Frontal cortex (tissue), 4 donors: ENCODE results near the gene FDXR. TPM values are rescaled to one million over a fixed set of nuclear protein-coding genes. Genes with fewer than 3 reads are reported as not detected.
A peak's percentile ranks its signal among the peaks of the same experiment; 100 is the strongest.

Experiments
- DNase-seq, 2 donors: peaks; one replicate each; pipeline ENCODE4 v3.0.0; 2012; ENCODE audit warnings: low spot score in 2 of 2
- FAIRE-seq: peaks from 2 replicates; lab custom pipeline; 2012; peaks lifted over from hg19 to GRCh38; lab: Jason Lieb, UNC
- total RNA-seq: library from RNA; depleted of rRNA; stranded (reverse); fragments of >200 nt; gene quantifications from one replicate; pipeline ENCODE4 v1.2.3, GENCODE V29; 2014
- donor health status: control.
- donor health status: control.
- donor health status: control.

Gene FDXR
- total RNA-seq, 1 donor from 2014 or later: 2.4 TPM

- DNase-seq (no peak), FAIRE-seq (no peak)
Measured at GRCh38 chr17:74901353-74902135, 28.8 kb upstream of the FDXR start.

GRCh38 chr17:74900208-74900607 is 27.4 kb upstream of the FDXR start:
- FAIRE-seq: no peak
- no peak for DNase-seq

- no peak for DNase-seq
- no peak for FAIRE-seq
Measured at GRCh38 chr17:74898376-74898946, 25.7 kb upstream of the FDXR start.

- FAIRE-seq: no peak
- DNase-seq: no peak
Measured at GRCh38 chr17:74893936-74894671, 21.3 kb upstream of the FDXR start.

DNA sequence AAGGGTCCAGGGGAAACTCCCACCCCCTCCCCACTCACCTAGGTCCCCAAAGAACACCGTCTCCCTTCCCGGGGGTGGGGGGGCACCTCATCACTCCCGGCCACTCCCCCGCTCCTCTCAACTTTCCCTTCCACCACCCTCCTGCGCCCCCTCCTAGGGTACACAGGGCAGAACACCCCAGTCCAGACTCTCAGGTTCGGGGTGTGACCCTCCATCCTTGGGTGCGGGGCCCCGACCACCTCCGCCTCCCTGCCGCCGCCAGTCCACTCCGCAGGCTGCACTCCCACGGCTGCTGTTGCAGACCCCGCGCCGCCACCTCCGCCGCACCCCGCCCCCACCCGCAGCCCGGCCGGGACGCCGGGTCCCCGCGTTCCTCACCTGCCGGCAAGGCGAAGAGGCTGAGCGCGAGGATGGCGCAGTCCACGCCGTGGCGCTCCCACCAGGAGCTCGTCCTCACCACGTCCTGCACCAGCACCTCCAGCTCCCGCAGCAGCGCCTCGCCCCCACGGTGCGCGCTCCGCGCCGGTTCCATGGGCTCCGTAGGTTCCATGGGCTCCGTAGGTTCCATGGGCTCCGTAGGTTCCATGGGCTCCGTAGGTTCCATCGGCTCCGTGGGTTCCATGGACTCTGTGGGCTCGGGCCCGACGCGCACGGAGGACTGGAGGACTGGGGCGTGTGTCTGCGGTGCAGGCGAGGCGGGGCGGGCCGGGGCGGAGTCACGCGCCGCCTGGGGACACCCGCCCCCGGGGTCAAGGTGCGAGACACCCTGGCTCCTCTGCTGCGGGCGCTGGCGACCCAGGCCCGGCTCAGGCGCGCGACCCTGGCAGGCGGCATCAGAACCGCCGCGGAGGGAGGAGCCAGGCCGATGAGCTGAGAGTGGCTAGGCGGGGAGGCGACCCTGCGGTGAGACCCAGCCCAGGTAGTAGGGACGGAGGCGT is 20.4 kb upstream of the FDXR start, which contains the start of gene FADS6:
FADS6 (minus strand) TSS at position 660 of the 938 bp plus-strand sequence; CDS start at position 622, 38 bp downstream.
- peak in 1 of 2 donors; percentile 64 for DNase-seq
- FAIRE-seq: no peak

GRCh38 chr17:74892013-74892841 is 19.4 kb upstream of the FDXR start:
- FAIRE-seq: no peak
- DNase-seq: no peak

DNA sequence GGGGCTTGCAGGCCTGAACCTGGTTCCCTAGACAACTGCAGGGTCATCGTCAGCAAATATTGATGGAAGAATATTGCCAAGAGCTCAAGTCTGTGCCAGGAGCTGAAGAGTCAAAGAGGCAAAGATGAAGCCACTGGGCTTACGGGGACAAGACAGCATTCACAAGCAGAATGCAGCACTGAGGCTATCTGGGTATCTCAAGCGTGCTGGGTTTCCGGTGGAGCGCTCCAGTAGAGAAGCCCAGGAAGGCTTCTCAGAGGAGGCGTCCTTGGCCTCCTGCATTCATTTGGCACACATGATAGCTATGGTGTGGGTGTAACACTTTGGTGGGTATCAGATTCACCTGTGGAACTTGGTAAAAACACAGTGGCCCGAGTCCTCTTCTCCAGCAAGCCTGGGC is 17.8 kb upstream of the FDXR start:
- no peak for FAIRE-seq

DNA sequence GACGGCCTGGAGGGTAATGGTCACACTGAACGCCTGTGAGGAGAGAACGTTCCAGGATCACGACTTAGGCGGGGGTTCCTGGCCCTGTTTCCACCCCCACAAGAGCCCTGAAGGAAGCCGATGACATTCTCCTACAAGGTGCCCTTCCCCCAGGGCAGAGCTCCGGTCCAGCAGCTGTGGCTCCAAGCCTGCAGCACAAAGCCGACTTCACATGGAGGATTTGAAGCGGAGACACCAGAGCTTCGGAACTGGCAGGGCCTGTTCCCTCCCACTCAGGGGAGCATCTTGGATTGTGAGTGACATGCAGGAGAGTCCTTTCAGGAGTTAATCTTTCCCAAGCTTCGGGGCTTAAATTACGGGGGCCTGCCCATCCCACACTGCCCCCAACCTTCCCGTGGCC is 15.7 kb upstream of the FDXR start:
- DNase-seq (no peak), FAIRE-seq (no peak)

More for the DNA sequence above, 17.8 kb upstream of the FDXR start:
- no peak for DNase-seq

DNA sequence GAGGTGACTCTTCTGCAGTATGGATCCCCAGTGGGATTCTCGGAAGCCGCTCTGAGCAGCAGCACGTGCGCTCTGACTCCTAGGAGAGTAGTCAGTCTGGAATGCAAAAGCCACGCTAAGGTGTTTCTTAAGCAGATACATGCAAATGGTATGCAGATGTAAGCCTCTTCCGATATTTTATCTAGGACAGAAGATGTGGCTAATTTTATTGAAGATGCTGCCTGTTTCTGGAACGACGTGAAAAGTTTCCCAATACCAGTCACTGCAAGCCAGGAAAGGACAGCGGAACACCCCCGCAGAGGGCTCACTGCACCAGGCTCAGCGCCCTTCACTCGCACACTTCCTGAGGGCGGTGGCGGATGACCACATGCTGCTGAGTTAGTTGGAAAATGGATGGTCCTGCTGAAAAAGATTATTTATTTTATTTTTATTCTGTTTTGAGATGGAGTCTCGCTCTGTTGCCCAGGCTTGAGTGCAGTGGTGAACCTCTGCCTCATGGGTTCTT is 10.5 kb upstream of the FDXR start:
- FAIRE-seq: no peak

GRCh38 chr17:74882517-74883240 is 9.9 kb upstream of the FDXR start:
- DNase-seq: no peak

More for the DNA sequence above, 10.5 kb upstream of the FDXR start:
- DNase-seq: no peak

DNA sequence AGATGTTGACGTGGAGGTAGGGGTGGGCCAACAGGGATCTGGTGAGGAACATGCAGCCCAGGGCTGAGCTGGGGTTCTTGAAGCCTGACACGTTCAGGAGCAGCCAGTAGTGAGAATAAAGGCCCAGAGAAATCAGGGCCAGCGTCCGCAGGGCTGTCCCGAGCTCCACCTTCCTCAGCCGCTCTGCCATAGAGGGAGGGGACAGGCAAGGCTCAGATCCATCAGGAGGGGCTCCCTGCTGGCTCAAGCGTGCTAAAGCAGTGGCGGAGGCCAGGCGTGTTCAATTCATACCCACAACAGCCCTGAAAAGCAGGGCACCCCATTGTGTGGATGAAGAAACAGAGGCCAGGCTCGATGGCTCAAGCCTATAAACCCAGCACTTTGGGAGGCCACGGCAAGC is 8.3 kb upstream of the FDXR start:
- DNase-seq: no peak
- no peak for FAIRE-seq

More at GRCh38 chr17:74882517-74883240, 9.9 kb upstream of the FDXR start:
- no peak for FAIRE-seq

- no peak for DNase-seq
- FAIRE-seq: no peak
Measured at GRCh38 chr17:74879308-74879707, 6.5 kb upstream of the FDXR start.

- DNase-seq: no peak
- no peak for FAIRE-seq
Measured at GRCh38 chr17:74878658-74879057, 5.9 kb upstream of the FDXR start.

- FAIRE-seq: no peak
- no peak for DNase-seq
Measured at GRCh38 chr17:74877592-74878548, 5.1 kb upstream of the FDXR start.

- FAIRE-seq (no peak), DNase-seq (no peak)
Measured at GRCh38 chr17:74875977-74876593, 3.3 kb upstream of the FDXR start.

- FAIRE-seq: no peak
- DNase-seq: no peak
Measured at GRCh38 chr17:74875155-74875976, 2.6 kb upstream of the FDXR start.
